ENCODE results near the gene GPC3. TPM values are rescaled to one million over a fixed set of nuclear protein-coding genes. Genes with fewer than 3 reads are reported as not detected.
"Not testable (repeated sequence)": the region's sequence is repeated elsewhere in the genome, so short reads cannot be mapped to it uniquely, and the experiment has no call there.

The GPC3 gene
- total RNA-seq, 2 donors from 2014 or later, result 2.7 to 5.2 TPM

- WGBS, result 95% methylated on average over 1 of the region's 1 CpG
- intact Hi-C loops (cut with DNase I), result no loop called here
- TF ChIP-seq POLR2AphosphoS5 (IDR thresholded peaks at IDR 0.05) (no peak), POLR2A (IDR thresholded peaks at IDR 0.05) (no peak), CTCF (IDR thresholded peaks at IDR 0.05) (no peak)
- Histone ChIP-seq H3K4me1 (replicated peaks) (no peaks in the 10 kb centered on the region), H3K9me3 (no peaks in the 10 kb centered on the region), H3K36me3 (no peaks in the 10 kb centered on the region), H3K27ac (no peak overlapping the region), H3K4me3 (no peak overlapping the region), H3K27me3 (replicated peaks; ENCODE audit: insufficient read depth) (no peaks in the 10 kb centered on the region)
- no peak for DNase-seq (ENCODE audit: low spot score)
Measured at GRCh38 chrX:133774807-133775206, 210.6 kb downstream of the GPC3 start.

GRCh38 chrX:133771086-133771646 is 214.2 kb downstream of the GPC3 start:
- Histone ChIP-seq H3K9me3 (no peaks in the 10 kb centered on the region), H3K36me3 (no peaks in the 10 kb centered on the region), H3K4me1 (replicated peaks) (no peaks in the 10 kb centered on the region), H3K4me3 (no peak overlapping the region), H3K27me3 (replicated peaks; ENCODE audit: insufficient read depth) (no peaks in the 10 kb centered on the region), H3K27ac (no peak overlapping the region)
- DNase-seq (ENCODE audit: low spot score), result no peak
- TF ChIP-seq POLR2A (IDR thresholded peaks at IDR 0.05), result no peak
- no peak for TF ChIP-seq CTCF (IDR thresholded peaks at IDR 0.05)
- no peak for TF ChIP-seq POLR2AphosphoS5 (IDR thresholded peaks at IDR 0.05)
- intact Hi-C loops (cut with DNase I), result no loop called here
- 73% methylated on average over 6 of the region's 6 CpGs for WGBS

GRCh38 chrX:133762976-133763548 is 222.3 kb downstream of the GPC3 start:
- H3K27ac ChIP-seq; DNase-seq (ENCODE audit: low spot score); H3K36me3 ChIP-seq; H3K4me1 ChIP-seq (replicated peaks); H3K9me3 ChIP-seq; H3K27me3 ChIP-seq (replicated peaks; ENCODE audit: insufficient read depth); H3K4me3 ChIP-seq; intact Hi-C loops (cut with DNase I): not testable (repeated sequence)
- WGBS, result 96% methylated on average over 5 of the region's 7 CpGs

GRCh38 chrX:133754657-133755056 is 230.7 kb downstream of the GPC3 start:
- Histone ChIP-seq H3K4me3 (no peak overlapping the region), H3K27ac (no peak overlapping the region), H3K4me1 (replicated peaks) (no peaks in the 10 kb centered on the region), H3K27me3 (replicated peaks; ENCODE audit: insufficient read depth) (no peaks in the 10 kb centered on the region), H3K9me3 (no peaks in the 10 kb centered on the region), H3K36me3 (no peaks in the 10 kb centered on the region)
- no peak for DNase-seq (ENCODE audit: low spot score)
- TF ChIP-seq CTCF (IDR thresholded peaks at IDR 0.05) (no peak), POLR2AphosphoS5 (IDR thresholded peaks at IDR 0.05) (no peak), POLR2A (IDR thresholded peaks at IDR 0.05) (no peak)
- intact Hi-C loops (cut with DNase I), result no loop called here
- 64% methylated on average over 2 of the region's 2 CpGs for WGBS

- WGBS, result 87% methylated on average over 4 of the region's 4 CpGs
- intact Hi-C loops (cut with DNase I), result no loop called here
Measured at GRCh38 chrX:133749951-133750350, 235.4 kb downstream of the GPC3 start.

More at GRCh38 chrX:133749951-133750350, 235.4 kb downstream of the GPC3 start:
- Histone ChIP-seq H3K27me3 (replicated peaks; ENCODE audit: insufficient read depth) (no peaks in the 10 kb centered on the region), H3K27ac (no peak overlapping the region), H3K4me3 (no peak overlapping the region), H3K36me3 (no peaks in the 10 kb centered on the region), H3K4me1 (replicated peaks) (no peaks in the 10 kb centered on the region), H3K9me3 (no peaks in the 10 kb centered on the region)
- no peak for DNase-seq (ENCODE audit: low spot score)
- TF ChIP-seq POLR2AphosphoS5 (IDR thresholded peaks at IDR 0.05), result no peak
- TF ChIP-seq POLR2A (IDR thresholded peaks at IDR 0.05), result no peak
- TF ChIP-seq CTCF (IDR thresholded peaks at IDR 0.05), result no peak
